HepG2 (cell line): Measurements from ENCODE around the gene CREB1. TPM values are rescaled to one million over a fixed set of nuclear protein-coding genes. Genes with fewer than 3 reads are reported as not detected.

Source experiments
- ARNT2 ChIP-seq: sonication (generic); formaldehyde crosslinking; IDR thresholded peaks from 2 replicates; pipeline ENCODE4 v1.8.0; 2022; ENCODE audit warnings: mild to moderate bottlenecking, low read depth, missing genetic modification reagents, moderate library complexity
- ASH2L ChIP-seq: fragments of 300-600, 200-600 bp; sonication (generic); IDR thresholded peaks from 2 replicates; pipeline ENCODE4 v1.7.0; 2017; ENCODE audit warnings: low read depth, mild to moderate bottlenecking, moderate library complexity, mixed read lengths, low read length; ENCODE audit not compliant: insufficient read length
- EZH2 ChIP-seq: conservative IDR thresholded peaks from 2 replicates; pipeline ENCODE4 v1.6.1; 2012; ENCODE audit warnings: mild to moderate bottlenecking, low read depth, low read length, moderate library complexity
- ISX ChIP-seq: sonication (generic); formaldehyde crosslinking; conservative IDR thresholded peaks from 2 replicates; pipeline ENCODE4 v1.5.0; 2020; ENCODE audit warnings: missing genetic modification reagents
- KLF12 ChIP-seq: sonication (generic); formaldehyde crosslinking; IDR thresholded peaks from 2 replicates; pipeline ENCODE4 v1.4.0; 2020; ENCODE audit warnings: missing genetic modification reagents, borderline replicate concordance
- MIER3 ChIP-seq: IDR thresholded peaks from 2 replicates; pipeline ENCODE4 v1.6.1; 2016; ENCODE audit warnings: missing compliant biosample characterization, borderline replicate concordance
- NFKBIZ ChIP-seq: IDR thresholded peaks from 2 replicates; pipeline ENCODE4 v1.6.1; 2018; ENCODE audit warnings: missing genetic modification reagents, missing compliant biosample characterization
- NR3C1 ChIP-seq: sonication (generic); formaldehyde crosslinking; IDR thresholded peaks from 2 replicates; pipeline ENCODE4 v1.4.0; 2020; ENCODE audit warnings: missing genetic modification reagents
- ONECUT2 ChIP-seq: sonication (generic); formaldehyde crosslinking; IDR thresholded peaks from 2 replicates; pipeline ENCODE4 v1.4.0; 2020; ENCODE audit warnings: missing genetic modification reagents
- PAF1 ChIP-seq: IDR thresholded peaks from 2 replicates; pipeline ENCODE4 v1.6.1; 2016; ENCODE audit warnings: missing genetic modification reagents, missing compliant biosample characterization
- RARG ChIP-seq: sonication (generic); formaldehyde crosslinking; IDR thresholded peaks from 2 replicates; pipeline ENCODE4 v1.4.0; 2020; ENCODE audit warnings: low read depth, mild to moderate bottlenecking, missing genetic modification reagents
- RBAK ChIP-seq: sonication (generic); formaldehyde crosslinking; IDR thresholded peaks from 2 replicates; pipeline ENCODE4 v1.5.1; 2020; ENCODE audit warnings: mild to moderate bottlenecking, missing genetic modification reagents
- SMAD9 ChIP-seq: sonication (generic); formaldehyde crosslinking; IDR thresholded peaks from 2 replicates; pipeline ENCODE4 v1.5.1; 2020; ENCODE audit warnings: mild to moderate bottlenecking, missing genetic modification reagents
- TFDP1 ChIP-seq: IDR thresholded peaks from 2 replicates; pipeline ENCODE4 v1.6.1; 2016; ENCODE audit warnings: missing compliant biosample characterization, missing genetic modification reagents, borderline replicate concordance
- TRIM22 ChIP-seq: fragments of 450-650 bp; IDR thresholded peaks from 2 replicates; pipeline ENCODE4 v1.6.1; 2017
- ZBTB7A ChIP-seq: sonication (generic); formaldehyde crosslinking; IDR thresholded peaks from 2 replicates; pipeline ENCODE4 v1.8.0; 2022; ENCODE audit warnings: mild to moderate bottlenecking, missing genetic modification reagents
- ZNF274 ChIP-seq: sonication (generic); formaldehyde crosslinking; IDR thresholded peaks from 2 replicates; pipeline ENCODE4 v1.5.1; 2020; ENCODE audit warnings: mild to moderate bottlenecking, missing genetic modification reagents
- polyA plus RNA-seq, 8 experiments: library from polyadenylated mRNA; depleted of rRNA in 3 of 8; stranded (reverse) in 7 of 8; unstranded in 1 of 8; fragments of >200 nt; fragmentation: Illumina TruSeq in 4 of 8; extraction: Trizol in 4 of 8; gene quantifications; 2 replicates each; pipeline versions ENCODE4 v1.2.1 to v1.2.3, GENCODE V29; 2011 to 2016; ENCODE audit warnings: low read depth in 4 of 8, missing spikeins in 1 of 8, mixed read lengths in 1 of 8; ENCODE audit not compliant: insufficient read depth in 1 of 8
- total RNA-seq, 5 experiments: library from RNA; depleted of rRNA; stranded (reverse); fragments of >200 nt; fragmentation: Illumina TruSeq; extraction: Trizol; gene quantifications; 2 replicates each; pipeline ENCODE4 v1.2.3, GENCODE V29; 2016; ENCODE audit warnings: low read depth in 1 of 5
- TF ChIP-seq, protein P1 (sequence below): sonication (generic); formaldehyde crosslinking; IDR thresholded peaks from 2 replicates; pipeline ENCODE4 v1.4.0; 2020; ENCODE audit warnings: missing genetic modification reagents
- TF ChIP-seq, protein P2 (sequence below): fragments of 450-650 bp; IDR thresholded peaks from 2 replicates; pipeline ENCODE4 v1.6.1; 2017; ENCODE audit warnings: mild to moderate bottlenecking
- TF ChIP-seq, protein P3 (sequence below): sonication (generic); formaldehyde crosslinking; IDR thresholded peaks from 2 replicates; pipeline ENCODE4 v1.4.0; 2020; ENCODE audit warnings: mild to moderate bottlenecking, missing genetic modification reagents
- TF ChIP-seq, protein P4 (sequence below): sonication (generic); formaldehyde crosslinking; IDR thresholded peaks from 2 replicates; pipeline ENCODE4 v1.4.0; 2020; ENCODE audit warnings: mild to moderate bottlenecking, low read depth, missing genetic modification reagents

Gene CREB1
- total and polyA plus RNA-seq, 2 of the 13 experiments (the other 11 are each of a cell fraction or from before 2014, with no cell fraction given): 51.8 to 51.9 TPM

GRCh38 chr2:207530160-207531031, 634 bp downstream of the CREB1 start (continued):
- TF ChIP-seq, protein P1, sequence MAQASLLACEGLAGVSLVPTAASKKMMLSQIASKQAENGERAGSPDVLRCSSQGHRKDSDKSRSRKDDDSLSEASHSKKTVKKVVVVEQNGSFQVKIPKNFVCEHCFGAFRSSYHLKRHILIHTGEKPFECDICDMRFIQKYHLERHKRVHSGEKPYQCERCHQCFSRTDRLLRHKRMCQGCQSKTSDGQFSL (CRISPR knock-in tag): 0 out of 2 replicates have a peak, but pooled peaks have one; percentile 45
- TF ChIP-seq MIER3: no peak
- TF ChIP-seq, protein P2, sequence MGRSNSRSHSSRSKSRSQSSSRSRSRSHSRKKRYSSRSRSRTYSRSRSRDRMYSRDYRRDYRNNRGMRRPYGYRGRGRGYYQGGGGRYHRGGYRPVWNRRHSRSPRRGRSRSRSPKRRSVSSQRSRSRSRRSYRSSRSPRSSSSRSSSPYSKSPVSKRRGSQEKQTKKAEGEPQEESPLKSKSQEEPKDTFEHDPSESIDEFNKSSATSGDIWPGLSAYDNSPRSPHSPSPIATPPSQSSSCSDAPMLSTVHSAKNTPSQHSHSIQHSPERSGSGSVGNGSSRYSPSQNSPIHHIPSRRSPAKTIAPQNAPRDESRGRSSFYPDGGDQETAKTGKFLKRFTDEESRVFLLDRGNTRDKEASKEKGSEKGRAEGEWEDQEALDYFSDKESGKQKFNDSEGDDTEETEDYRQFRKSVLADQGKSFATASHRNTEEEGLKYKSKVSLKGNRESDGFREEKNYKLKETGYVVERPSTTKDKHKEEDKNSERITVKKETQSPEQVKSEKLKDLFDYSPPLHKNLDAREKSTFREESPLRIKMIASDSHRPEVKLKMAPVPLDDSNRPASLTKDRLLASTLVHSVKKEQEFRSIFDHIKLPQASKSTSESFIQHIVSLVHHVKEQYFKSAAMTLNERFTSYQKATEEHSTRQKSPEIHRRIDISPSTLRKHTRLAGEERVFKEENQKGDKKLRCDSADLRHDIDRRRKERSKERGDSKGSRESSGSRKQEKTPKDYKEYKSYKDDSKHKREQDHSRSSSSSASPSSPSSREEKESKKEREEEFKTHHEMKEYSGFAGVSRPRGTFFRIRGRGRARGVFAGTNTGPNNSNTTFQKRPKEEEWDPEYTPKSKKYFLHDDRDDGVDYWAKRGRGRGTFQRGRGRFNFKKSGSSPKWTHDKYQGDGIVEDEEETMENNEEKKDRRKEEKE: no peak
- TF ChIP-seq NR3C1 (CRISPR knock-in tag): no peak
- TF ChIP-seq ZBTB7A (CRISPR knock-in tag): no peak
- TF ChIP-seq TFDP1 (CRISPR knock-in tag): no peak
- no peak for TF ChIP-seq ARNT2 (CRISPR knock-in tag)
- peak; percentile 12 for TF ChIP-seq ASH2L
- TF ChIP-seq PAF1 (CRISPR knock-in tag): no peak
- TF ChIP-seq, protein P3, sequence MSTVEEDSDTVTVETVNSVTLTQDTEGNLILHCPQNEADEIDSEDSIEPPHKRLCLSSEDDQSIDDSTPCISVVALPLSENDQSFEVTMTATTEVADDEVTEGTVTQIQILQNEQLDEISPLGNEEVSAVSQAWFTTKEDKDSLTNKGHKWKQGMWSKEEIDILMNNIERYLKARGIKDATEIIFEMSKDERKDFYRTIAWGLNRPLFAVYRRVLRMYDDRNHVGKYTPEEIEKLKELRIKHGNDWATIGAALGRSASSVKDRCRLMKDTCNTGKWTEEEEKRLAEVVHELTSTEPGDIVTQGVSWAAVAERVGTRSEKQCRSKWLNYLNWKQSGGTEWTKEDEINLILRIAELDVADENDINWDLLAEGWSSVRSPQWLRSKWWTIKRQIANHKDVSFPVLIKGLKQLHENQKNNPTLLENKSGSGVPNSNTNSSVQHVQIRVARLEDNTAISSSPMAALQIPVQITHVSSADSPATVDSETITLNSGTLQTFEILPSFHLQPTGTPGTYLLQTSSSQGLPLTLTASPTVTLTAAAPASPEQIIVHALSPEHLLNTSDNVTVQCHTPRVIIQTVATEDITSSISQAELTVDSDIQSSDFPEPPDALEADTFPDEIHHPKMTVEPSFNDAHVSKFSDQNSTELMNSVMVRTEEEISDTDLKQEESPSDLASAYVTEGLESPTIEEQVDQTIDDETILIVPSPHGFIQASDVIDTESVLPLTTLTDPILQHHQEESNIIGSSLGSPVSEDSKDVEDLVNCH (CRISPR knock-in tag): no peak
- TF ChIP-seq RARG (CRISPR knock-in tag): no peak
- no peak for TF ChIP-seq TRIM22
- TF ChIP-seq, protein P4, sequence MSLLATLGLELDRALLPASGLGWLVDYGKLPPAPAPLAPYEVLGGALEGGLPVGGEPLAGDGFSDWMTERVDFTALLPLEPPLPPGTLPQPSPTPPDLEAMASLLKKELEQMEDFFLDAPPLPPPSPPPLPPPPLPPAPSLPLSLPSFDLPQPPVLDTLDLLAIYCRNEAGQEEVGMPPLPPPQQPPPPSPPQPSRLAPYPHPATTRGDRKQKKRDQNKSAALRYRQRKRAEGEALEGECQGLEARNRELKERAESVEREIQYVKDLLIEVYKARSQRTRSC (CRISPR knock-in tag): no peak
- TF ChIP-seq KLF12 (CRISPR knock-in tag): no peak
- TF ChIP-seq ZNF274: peak; percentile 21
- no peak for TF ChIP-seq ISX (CRISPR knock-in tag)
- no peak for TF ChIP-seq RBAK
- no peak for TF ChIP-seq ONECUT2 (CRISPR knock-in tag)
- 0 out of 2 replicates have a peak, but pooled peaks have one; percentile 23 for TF ChIP-seq NFKBIZ (CRISPR knock-in tag)
- TF ChIP-seq EZH2: no peak
- TF ChIP-seq SMAD9: no peak
